ENCODE data around the gene AFF1. TPM values are rescaled to one million over a fixed set of nuclear protein-coding genes. Genes with fewer than 3 reads are reported as not detected.

The AFF1 gene
- total RNA-seq, 3 donors from 2014 or later (not counting 1 experiment from before 2014, with no cell fraction given): 87.9 to 93.4 (median 91.7) TPM

DNA sequence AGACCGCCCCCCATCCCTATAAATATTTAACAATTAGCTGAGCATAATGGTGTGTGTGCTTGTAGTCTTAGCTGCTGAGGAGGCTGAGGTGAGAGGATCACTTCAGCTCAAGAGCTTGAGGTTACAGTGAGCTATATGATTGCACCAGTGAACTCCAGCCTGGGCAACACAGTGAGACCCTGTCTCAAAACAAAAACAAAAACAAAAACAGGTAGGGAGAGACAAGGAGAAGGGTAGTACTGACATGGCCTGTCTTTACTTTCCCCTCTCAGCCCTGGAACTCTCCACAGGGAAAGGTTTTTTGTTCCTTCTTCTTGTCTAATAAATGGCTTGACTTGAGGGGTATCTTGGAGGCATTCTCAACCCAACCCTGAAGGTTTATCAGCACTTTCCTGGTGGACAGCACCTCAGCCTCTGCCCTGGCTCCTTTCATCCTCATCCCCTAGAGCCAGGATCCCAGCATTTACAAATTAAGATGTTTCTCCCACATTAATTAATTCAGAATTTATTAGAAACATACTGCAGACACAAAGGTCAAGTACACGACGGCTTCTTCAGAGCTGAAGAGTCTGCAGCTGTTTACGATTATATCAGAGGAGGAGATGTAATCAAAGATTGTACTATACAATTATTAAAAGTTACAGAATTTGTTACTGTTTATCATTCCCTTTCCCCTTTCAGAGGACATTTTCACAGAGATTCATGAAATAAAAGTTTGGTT is 131.8 kb downstream of the AFF1 start:
- no peaks in the 10 kb centered on the region for H3K27me3 Mint-ChIP-seq (ENCODE audit: low read depth in 2 of 2)
- intact Hi-C loops (cut with micrococcal nuclease): no loop called here
- no peaks in the 10 kb centered on the region for H3K36me3 ChIP-seq (ENCODE audit: control insufficient read depth, insufficient read depth, low read length)
- H3K27ac Mint-ChIP-seq: no peak overlapping the region
- no peaks in the 10 kb centered on the region for H3K36me3 Mint-ChIP-seq
- TF ChIP-seq CTCF (IDR thresholded peaks at IDR 0.05): no peak
- DNase-seq (no peak), ATAC-seq (no peak)
- no peak overlapping the region for H3K4me3 Mint-ChIP-seq
- H3K4me1 Mint-ChIP-seq: peaks cover 43 to 52% of the 10 kb centered on the region in 2 donors
- H3K27me3 ChIP-seq (ENCODE audit: control insufficient read depth, insufficient read depth, low read length): no peaks in the 10 kb centered on the region
- whole genome bisulfite sequencing (ENCODE audit: insufficient coverage): no CpG with 5 or more reads among the region's 4 CpGs
- H3K27ac ChIP-seq (ENCODE audit: low read length): no peak overlapping the region
- no peak overlapping the region for H3K4me3 ChIP-seq (ENCODE audit: low read length)
- H3K9me3 ChIP-seq (ENCODE audit: control insufficient read depth, insufficient read depth, low read length): no peaks in the 10 kb centered on the region
- H3K4me1 ChIP-seq (ENCODE audit: control insufficient read depth, insufficient read depth, low read length): no peaks in the 10 kb centered on the region
- H3K9me3 Mint-ChIP-seq: no peaks in the 10 kb centered on the region

DNA sequence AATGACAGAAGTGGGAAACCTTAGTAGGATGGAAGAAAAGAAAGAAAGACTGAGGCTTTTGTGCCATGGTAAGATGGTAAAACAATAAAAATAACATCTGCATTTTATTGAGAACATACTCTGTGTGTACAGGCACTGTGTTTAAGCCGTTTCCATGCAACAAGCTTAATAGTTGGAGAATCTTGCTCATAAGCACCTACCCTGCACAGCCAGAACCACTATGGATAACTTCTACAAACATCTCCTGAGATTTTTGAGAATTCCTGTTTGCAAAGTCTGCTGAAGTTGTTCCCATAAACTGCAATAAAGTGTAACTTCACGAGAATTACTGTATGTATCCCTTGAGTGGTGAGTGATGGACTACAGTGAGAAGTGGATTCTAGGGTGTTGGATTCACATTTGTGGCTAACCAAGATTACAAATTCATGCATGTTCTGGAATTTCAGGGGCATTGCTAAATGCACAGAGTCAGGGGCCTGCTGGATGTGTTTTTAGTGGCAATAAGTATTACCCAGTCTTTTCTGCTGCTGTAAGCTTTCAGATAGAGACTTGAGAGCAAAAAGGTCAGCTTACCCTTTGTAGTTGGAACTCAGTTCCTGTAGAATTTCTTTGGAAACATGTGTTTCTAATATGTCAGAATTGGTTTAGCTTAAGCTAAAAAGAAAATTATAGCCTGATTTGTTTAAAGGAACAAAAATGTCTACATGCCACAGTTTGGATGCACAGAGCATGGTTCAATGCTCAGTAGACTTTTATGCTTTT is 132.5 kb downstream of the AFF1 start:
- no peak overlapping the region for H3K27ac Mint-ChIP-seq
- peaks cover 39 to 46% of the 10 kb centered on the region in 2 donors for H3K4me1 Mint-ChIP-seq

GRCh38 chr4:87068583-87069021 is 133.8 kb downstream of the AFF1 start:
- H3K4me1 ChIP-seq (ENCODE audit: control insufficient read depth, insufficient read depth, low read length): peaks cover under 1% of the 10 kb centered on the region
- ATAC-seq: no peak
- Mint-ChIP-seq H3K36me3 (no peaks in the 10 kb centered on the region), H3K27ac (peak overlapping the region in 1 of 2 donors; percentile 75), H3K4me3 (no peak overlapping the region), H3K4me1 (peaks cover 36 to 50% of the 10 kb centered on the region in 2 donors), H3K9me3 (no peaks in the 10 kb centered on the region), H3K27me3 (ENCODE audit: low read depth in 2 of 2) (no peaks in the 10 kb centered on the region)
- intact Hi-C loops (cut with micrococcal nuclease): no loop called here
- no peak overlapping the region for H3K27ac ChIP-seq (ENCODE audit: low read length)
- no peak for DNase-seq
- TF ChIP-seq CTCF (IDR thresholded peaks at IDR 0.05): no peak
- WGBS (ENCODE audit: insufficient coverage): 77% methylated on average over 7 of the region's 7 CpGs
- H3K4me3 ChIP-seq (ENCODE audit: low read length): no peak overlapping the region
- no peaks in the 10 kb centered on the region for H3K9me3 ChIP-seq (ENCODE audit: control insufficient read depth, insufficient read depth, low read length)
- H3K36me3 ChIP-seq (ENCODE audit: control insufficient read depth, insufficient read depth, low read length): no peaks in the 10 kb centered on the region
- H3K27me3 ChIP-seq (ENCODE audit: control insufficient read depth, insufficient read depth, low read length): no peaks in the 10 kb centered on the region

More for the DNA sequence above, 132.5 kb downstream of the AFF1 start:
- H3K36me3 ChIP-seq (ENCODE audit: control insufficient read depth, insufficient read depth, low read length): no peaks in the 10 kb centered on the region
- 100% methylated on average over 2 of the region's 2 CpGs for WGBS (ENCODE audit: insufficient coverage)
- no peak overlapping the region for H3K4me3 ChIP-seq (ENCODE audit: low read length)
- Mint-ChIP-seq H3K9me3 (no peaks in the 10 kb centered on the region), H3K36me3 (no peaks in the 10 kb centered on the region), H3K4me3 (no peak overlapping the region), H3K27me3 (ENCODE audit: low read depth in 2 of 2) (no peaks in the 10 kb centered on the region)
- intact Hi-C loops (cut with micrococcal nuclease): no loop called here
- no peak for TF ChIP-seq CTCF (IDR thresholded peaks at IDR 0.05)
- no peaks in the 10 kb centered on the region for H3K4me1 ChIP-seq (ENCODE audit: control insufficient read depth, insufficient read depth, low read length)
- H3K27me3 ChIP-seq (ENCODE audit: control insufficient read depth, insufficient read depth, low read length): no peaks in the 10 kb centered on the region
- H3K9me3 ChIP-seq (ENCODE audit: control insufficient read depth, insufficient read depth, low read length): no peaks in the 10 kb centered on the region
- DNase-seq (no peak), ATAC-seq (no peak)
- no peak overlapping the region for H3K27ac ChIP-seq (ENCODE audit: low read length)

Measured in natural killer cell (primary cell).